SH-SY5Y (cell line): Measurements from ENCODE around the gene RBM34.

Experiments
- GATA2 ChIP-seq: IDR thresholded peaks from 2 replicates; pipeline ENCODE4 v1.6.1; 2011; ENCODE audit warnings: mild to moderate bottlenecking, low read depth, low read length
- GATA3 ChIP-seq: IDR thresholded peaks from 2 replicates; pipeline ENCODE4 v1.6.1; 2011; ENCODE audit warnings: low read depth, mild to moderate bottlenecking, low read length, moderate library complexity

DNA sequence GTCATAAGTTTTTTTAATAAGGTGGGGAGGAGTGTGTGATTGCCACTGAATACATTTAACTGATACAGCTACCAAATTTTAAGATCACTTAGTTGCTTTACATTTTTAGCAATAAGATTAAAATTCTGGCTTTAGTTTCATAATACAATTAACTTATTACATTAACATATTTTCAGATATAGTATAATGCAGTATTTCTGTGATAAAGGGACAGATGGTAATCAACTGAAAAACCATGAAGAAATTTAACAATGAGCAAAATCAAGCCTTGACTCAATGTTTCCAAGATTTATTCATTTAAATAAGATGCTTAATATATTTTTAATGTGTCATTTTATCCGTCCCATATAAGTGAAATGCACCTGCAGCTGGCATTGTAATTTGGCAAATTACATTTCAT, 36.4 kb downstream of the RBM34 start:
- TF ChIP-seq GATA3 (no peak), GATA2 (no peak)
